ENCODE measurements around the gene PABPN1.
"Not testable (repeated sequence)": the region's sequence is repeated elsewhere in the genome, so short reads cannot be mapped to it uniquely, and the experiment has no call there.

Gene PABPN1

GRCh38 chr14:23324993-23325392 lies 3.7 kb downstream of the PABPN1 start:
- H3K23ac ChIP-seq (ENCODE audit: low read length) = no peak overlapping the region
- DNase-seq = no peak
- no peak overlapping the region for H3K27ac ChIP-seq (ENCODE audit: low read depth, low read length)
- peaks cover 3% of the 10 kb centered on the region for H3K36me3 ChIP-seq (ENCODE audit: control insufficient read depth, insufficient read depth, low read length)
- H3K4me3 ChIP-seq (ENCODE audit: low read length) = no peak overlapping the region
- H3K79me2 ChIP-seq (ENCODE audit: control insufficient read depth, insufficient read depth, low read length) = peaks cover 18% of the 10 kb centered on the region
- H4K5ac ChIP-seq (ENCODE audit: low read length) = no peak overlapping the region
- H4K8ac ChIP-seq (ENCODE audit: low read depth, low read length) = no peak overlapping the region
- no peak overlapping the region for H3K56ac ChIP-seq (ENCODE audit: low read length)
- H2BK5ac ChIP-seq (ENCODE audit: low read length) = no peak overlapping the region
- no peak overlapping the region for H2AK5ac ChIP-seq (ENCODE audit: low read length)
- H2BK120ac ChIP-seq (ENCODE audit: low read depth, low read length) = no peak overlapping the region
- H3K4me1 ChIP-seq (ENCODE audit: control insufficient read depth, low read depth, low read length) = peaks cover 5% of the 10 kb centered on the region
- H3K9ac ChIP-seq (ENCODE audit: low read length) = no peak overlapping the region
- peaks cover 7% of the 10 kb centered on the region for H3K79me1 ChIP-seq (ENCODE audit: low read length)
- no peak overlapping the region for H3K4me2 ChIP-seq (ENCODE audit: low read length)
- H3K4ac ChIP-seq (ENCODE audit: low read depth, low read length) = no peak overlapping the region
- H3K27me3 ChIP-seq (ENCODE audit: insufficient read depth, low read length, poor library complexity) = no peaks in the 10 kb centered on the region
- WGBS (ENCODE audit: extremely low coverage, insufficient coverage, low lambda C conversion rate) = no CpG with 5 or more reads among the region's 7 CpGs
- H2BK15ac ChIP-seq (replicated peaks; ENCODE audit: low read depth) = no peak overlapping the region
- H3K18ac ChIP-seq (ENCODE audit: low read length) = no peak overlapping the region

GRCh38 chr14:23325746-23326145 lies 4.5 kb downstream of the PABPN1 start:
- H3K4me2 ChIP-seq (ENCODE audit: low read length); H3K27me3 ChIP-seq (ENCODE audit: insufficient read depth, low read length, poor library complexity); H3K18ac ChIP-seq (ENCODE audit: low read length); H3K4ac ChIP-seq (ENCODE audit: low read depth, low read length); DNase-seq; H2BK15ac ChIP-seq (replicated peaks; ENCODE audit: low read depth); H2AK5ac ChIP-seq (ENCODE audit: low read length); H3K27ac ChIP-seq (ENCODE audit: low read depth, low read length); H3K4me3 ChIP-seq (ENCODE audit: low read length); H2BK5ac ChIP-seq (ENCODE audit: low read length); H2BK120ac ChIP-seq (ENCODE audit: low read depth, low read length); H3K56ac ChIP-seq (ENCODE audit: low read length); H3K4me1 ChIP-seq (ENCODE audit: control insufficient read depth, low read depth, low read length); H3K9ac ChIP-seq (ENCODE audit: low read length); H4K5ac ChIP-seq (ENCODE audit: low read length); H4K8ac ChIP-seq (ENCODE audit: low read depth, low read length); H3K36me3 ChIP-seq (ENCODE audit: control insufficient read depth, insufficient read depth, low read length); H3K23ac ChIP-seq (ENCODE audit: low read length); H3K79me1 ChIP-seq (ENCODE audit: low read length): not testable (repeated sequence)
- no CpG with 5 or more reads among the region's 5 CpGs for WGBS (ENCODE audit: extremely low coverage, insufficient coverage, low lambda C conversion rate)
- peaks cover 18% of the 10 kb centered on the region for H3K79me2 ChIP-seq (ENCODE audit: control insufficient read depth, insufficient read depth, low read length)

- Histone ChIP-seq H2BK5ac (ENCODE audit: low read length) (no peak overlapping the region), H3K4me2 (ENCODE audit: low read length) (no peak overlapping the region), H3K27me3 (ENCODE audit: insufficient read depth, low read length, poor library complexity) (no peaks in the 10 kb centered on the region), H3K9ac (ENCODE audit: low read length) (no peak overlapping the region), H3K4ac (ENCODE audit: low read depth, low read length) (no peak overlapping the region), H3K23ac (ENCODE audit: low read length) (no peak overlapping the region), H3K79me1 (ENCODE audit: low read length) (peaks cover 7% of the 10 kb centered on the region), H2BK15ac (replicated peaks; ENCODE audit: low read depth) (no peak overlapping the region), H3K79me2 (ENCODE audit: control insufficient read depth, insufficient read depth, low read length) (peaks cover 18% of the 10 kb centered on the region), H4K5ac (ENCODE audit: low read length) (no peak overlapping the region), H3K4me3 (ENCODE audit: low read length) (no peak overlapping the region), H3K56ac (ENCODE audit: low read length) (no peak overlapping the region), H2AK5ac (ENCODE audit: low read length) (no peak overlapping the region), H3K18ac (ENCODE audit: low read length) (no peak overlapping the region), H3K27ac (ENCODE audit: low read depth, low read length) (no peak overlapping the region), H4K8ac (ENCODE audit: low read depth, low read length) (no peak overlapping the region), H3K36me3 (ENCODE audit: control insufficient read depth, insufficient read depth, low read length) (peaks cover 3% of the 10 kb centered on the region), H3K4me1 (ENCODE audit: control insufficient read depth, low read depth, low read length) (no peaks in the 10 kb centered on the region), H2BK120ac (ENCODE audit: low read depth, low read length) (no peak overlapping the region)
- WGBS (ENCODE audit: extremely low coverage, insufficient coverage, low lambda C conversion rate) = no CpG with 5 or more reads among the region's 13 CpGs
- no peak for DNase-seq
Measured at GRCh38 chr14:23326491-23327332, 5.5 kb downstream of the PABPN1 start.

- Histone ChIP-seq H3K18ac (ENCODE audit: low read length) (no peak overlapping the region), H2BK15ac (replicated peaks; ENCODE audit: low read depth) (no peak overlapping the region), H4K8ac (ENCODE audit: low read depth, low read length) (no peak overlapping the region), H3K23ac (ENCODE audit: low read length) (no peak overlapping the region), H3K9ac (ENCODE audit: low read length) (no peak overlapping the region), H3K36me3 (ENCODE audit: control insufficient read depth, insufficient read depth, low read length) (peaks cover 3% of the 10 kb centered on the region), H3K4ac (ENCODE audit: low read depth, low read length) (no peak overlapping the region), H3K56ac (ENCODE audit: low read length) (no peak overlapping the region), H3K79me2 (ENCODE audit: control insufficient read depth, insufficient read depth, low read length) (peaks cover 4% of the 10 kb centered on the region), H3K79me1 (ENCODE audit: low read length) (peaks cover 4% of the 10 kb centered on the region), H3K4me2 (ENCODE audit: low read length) (no peak overlapping the region), H3K4me3 (ENCODE audit: low read length) (no peak overlapping the region), H2AK5ac (ENCODE audit: low read length) (no peak overlapping the region), H3K27me3 (ENCODE audit: insufficient read depth, low read length, poor library complexity) (no peaks in the 10 kb centered on the region), H2BK5ac (ENCODE audit: low read length) (no peak overlapping the region), H3K27ac (ENCODE audit: low read depth, low read length) (no peak overlapping the region), H4K5ac (ENCODE audit: low read length) (no peak overlapping the region), H3K4me1 (ENCODE audit: control insufficient read depth, low read depth, low read length) (no peaks in the 10 kb centered on the region), H2BK120ac (ENCODE audit: low read depth, low read length) (no peak overlapping the region)
- peak; percentile 75 for DNase-seq
- WGBS (ENCODE audit: extremely low coverage, insufficient coverage, low lambda C conversion rate) = no CpG with 5 or more reads among the region's 4 CpGs
Measured at GRCh38 chr14:23327947-23328744, 6.9 kb downstream of the PABPN1 start.

GRCh38 chr14:23335623-23336022 lies 14.4 kb downstream of the PABPN1 start:
- no peak for DNase-seq
- H3K79me1 ChIP-seq (ENCODE audit: low read length) = no peaks in the 10 kb centered on the region
- WGBS (ENCODE audit: extremely low coverage, insufficient coverage, low lambda C conversion rate) = no CpG with 5 or more reads among the region's 5 CpGs

More at GRCh38 chr14:23335623-23336022, 14.4 kb downstream of the PABPN1 start:
- Histone ChIP-seq H3K27me3 (ENCODE audit: insufficient read depth, low read length, poor library complexity) (no peaks in the 10 kb centered on the region), H3K56ac (ENCODE audit: low read length) (no peak overlapping the region), H3K4me2 (ENCODE audit: low read length) (no peak overlapping the region), H2BK15ac (replicated peaks; ENCODE audit: low read depth) (no peak overlapping the region), H4K5ac (ENCODE audit: low read length) (no peak overlapping the region), H3K27ac (ENCODE audit: low read depth, low read length) (no peak overlapping the region), H3K4me3 (ENCODE audit: low read length) (no peak overlapping the region), H3K79me2 (ENCODE audit: control insufficient read depth, insufficient read depth, low read length) (no peaks in the 10 kb centered on the region), H3K4ac (ENCODE audit: low read depth, low read length) (no peak overlapping the region), H3K18ac (ENCODE audit: low read length) (no peak overlapping the region), H2BK5ac (ENCODE audit: low read length) (no peak overlapping the region), H4K8ac (ENCODE audit: low read depth, low read length) (no peak overlapping the region), H2BK120ac (ENCODE audit: low read depth, low read length) (no peak overlapping the region), H3K4me1 (ENCODE audit: control insufficient read depth, low read depth, low read length) (no peaks in the 10 kb centered on the region), H2AK5ac (ENCODE audit: low read length) (no peak overlapping the region), H3K9ac (ENCODE audit: low read length) (no peak overlapping the region), H3K23ac (ENCODE audit: low read length) (no peak overlapping the region), H3K36me3 (ENCODE audit: control insufficient read depth, insufficient read depth, low read length) (no peaks in the 10 kb centered on the region)
